COLO668 (cell line): Measurements from ENCODE around the gene NAA10.

Experiments used
- DNase-seq: peaks from one replicate; lab custom pipeline; 2025; ENCODE audit not compliant: unreplicated experiment; lab: John Stamatoyannopoulos, UW

NAA10 gene

GRCh38 chrX:153911798-153912197 is 23.0 kb downstream of the NAA10 start:
- DNase-seq = no peak

DNA sequence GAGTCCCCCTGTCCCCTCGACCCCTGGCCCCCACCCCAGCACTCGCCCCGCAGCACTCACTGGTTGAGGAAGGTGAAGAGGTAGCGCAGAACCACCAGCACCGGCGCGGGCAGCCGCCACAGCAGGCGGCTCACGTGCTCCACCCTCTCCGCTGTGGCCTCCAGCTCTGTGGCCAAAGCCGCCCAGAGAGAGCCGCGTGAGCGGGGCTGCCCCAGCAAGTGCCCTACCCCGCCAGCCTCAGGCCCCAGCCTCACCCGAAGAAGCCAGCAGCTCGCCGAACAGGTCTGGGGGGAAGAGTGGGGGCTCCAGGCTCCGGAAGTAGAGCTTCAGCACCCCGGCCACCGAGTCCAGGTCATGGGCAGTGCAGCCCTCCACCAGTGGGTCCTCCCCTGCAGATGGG is 24.4 kb downstream of the NAA10 start:
- DNase-seq = no peak

DNA sequence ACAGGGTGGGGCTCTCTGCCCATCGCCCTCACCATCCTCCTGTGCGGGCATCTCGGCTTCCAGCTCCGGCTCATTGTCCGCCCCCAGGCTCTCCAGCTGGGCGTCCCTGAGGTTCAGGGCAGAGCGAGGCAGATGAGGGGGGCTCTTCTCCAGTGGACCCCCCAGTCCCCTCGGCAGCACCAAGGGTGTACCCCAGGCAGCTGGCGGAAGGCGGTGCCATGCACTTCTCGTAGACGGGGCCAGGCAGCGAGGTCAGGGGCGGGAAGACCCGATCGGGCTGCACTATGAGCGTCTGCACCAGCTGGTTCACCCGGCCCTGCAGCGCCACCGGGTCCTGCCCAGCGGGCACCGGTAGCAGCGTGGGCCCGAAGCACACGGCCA is 24.9 kb downstream of the NAA10 start:
- DNase-seq = no peak

DNA sequence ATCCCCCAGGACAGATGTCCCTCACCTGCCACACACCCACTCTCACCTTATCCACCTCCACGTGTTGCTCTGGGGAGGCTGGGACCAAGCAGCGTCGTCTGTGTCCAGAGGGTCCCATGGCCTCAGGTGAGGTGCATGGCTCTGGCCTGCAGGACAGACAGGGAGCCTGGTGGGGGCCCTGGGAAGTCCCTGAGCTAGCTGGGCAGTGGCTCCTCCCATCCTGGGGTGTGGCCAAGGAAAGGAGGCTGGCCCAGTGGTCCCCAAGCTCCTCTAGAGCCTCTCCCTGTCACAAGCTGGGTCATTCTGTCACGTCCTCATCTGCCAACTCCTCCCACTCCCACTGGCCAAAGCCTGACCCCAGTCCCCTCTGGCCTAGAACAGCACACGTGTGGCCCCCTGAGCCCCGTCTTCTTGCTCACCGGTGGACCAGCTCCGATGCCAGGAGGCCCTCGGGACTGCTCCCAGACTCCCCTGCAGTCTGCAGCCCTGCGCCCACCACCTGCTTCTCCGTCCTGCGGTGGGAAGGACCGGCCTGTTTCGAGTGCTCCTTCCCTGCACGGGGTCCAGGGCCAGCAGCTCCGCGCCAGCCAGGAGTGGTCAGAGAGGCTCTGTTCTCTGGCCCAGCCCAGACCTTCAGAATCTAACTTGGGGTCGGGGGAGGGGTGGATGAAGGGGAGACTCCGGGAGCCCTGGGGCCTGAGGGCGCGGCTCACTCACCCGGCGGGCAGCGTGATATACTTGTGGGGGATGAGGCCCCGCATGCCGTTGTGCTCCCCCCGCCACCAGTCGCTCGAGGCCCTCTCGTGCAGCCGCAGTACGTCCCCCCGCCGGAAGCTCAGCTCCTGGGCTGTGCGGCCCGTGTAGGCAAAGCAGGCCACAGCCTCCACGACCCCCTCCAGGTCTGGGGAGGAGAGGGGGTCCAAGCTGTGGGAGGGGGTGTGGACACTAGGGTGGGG is 25.5 kb downstream of the NAA10 start:
- DNase-seq = no peak

DNA sequence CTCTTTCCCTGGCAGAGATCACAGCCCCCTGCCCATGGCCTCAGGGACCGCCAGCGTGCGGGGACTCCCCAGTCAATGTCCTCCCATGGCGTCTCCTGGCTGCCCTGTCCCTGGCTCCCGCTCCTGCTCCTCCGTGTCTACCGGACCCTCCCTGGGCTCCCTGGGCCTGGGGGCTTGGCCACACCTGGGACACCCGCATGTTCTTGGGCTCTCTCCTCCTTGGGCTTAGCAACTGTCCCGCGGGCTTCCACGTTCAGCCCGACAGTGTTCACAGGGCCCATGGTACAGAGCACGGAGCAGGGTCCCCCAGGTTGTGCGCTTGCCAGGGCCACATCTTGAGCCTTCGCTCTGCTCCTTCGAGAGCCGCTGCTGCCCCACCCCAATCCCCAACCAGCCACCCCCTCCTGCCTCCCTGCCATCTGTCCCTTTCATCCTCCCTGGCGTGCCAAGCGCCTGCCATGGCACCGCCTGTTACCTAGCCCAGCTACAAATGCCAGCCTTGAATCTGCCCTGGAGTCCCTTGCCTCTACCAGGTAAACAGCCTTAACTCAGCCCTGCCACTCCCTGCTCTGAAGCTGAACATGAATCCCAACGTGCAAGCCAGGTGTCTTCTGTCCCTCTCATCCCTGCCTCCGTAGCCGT is 26.5 kb downstream of the NAA10 start:
- no peak for DNase-seq

DNA sequence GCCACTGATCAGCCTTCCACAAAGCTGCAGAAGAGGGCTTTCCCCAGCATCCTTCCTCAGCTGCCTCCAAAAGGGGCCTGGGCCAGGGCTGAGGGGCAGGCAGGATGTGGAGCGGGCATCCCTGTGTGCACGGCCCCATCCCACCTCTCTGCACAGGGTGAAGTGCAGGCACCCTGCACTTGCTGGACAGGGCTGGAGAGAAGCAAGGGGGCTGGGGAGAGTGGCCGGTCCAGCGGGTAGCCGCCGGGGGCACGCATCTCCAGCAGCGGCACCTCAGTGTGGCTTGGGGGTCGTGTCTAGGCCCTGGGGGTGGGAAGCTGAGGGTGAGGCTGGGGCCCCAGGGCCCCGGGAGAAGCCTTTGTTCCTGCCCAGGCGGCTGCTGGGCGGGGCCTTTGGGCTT is 27.4 kb downstream of the NAA10 start:
- DNase-seq = no peak

- no peak for DNase-seq
These were observed 28.5 kb downstream of the NAA10 start for GRCh38 chrX:153906126-153906917.

DNA sequence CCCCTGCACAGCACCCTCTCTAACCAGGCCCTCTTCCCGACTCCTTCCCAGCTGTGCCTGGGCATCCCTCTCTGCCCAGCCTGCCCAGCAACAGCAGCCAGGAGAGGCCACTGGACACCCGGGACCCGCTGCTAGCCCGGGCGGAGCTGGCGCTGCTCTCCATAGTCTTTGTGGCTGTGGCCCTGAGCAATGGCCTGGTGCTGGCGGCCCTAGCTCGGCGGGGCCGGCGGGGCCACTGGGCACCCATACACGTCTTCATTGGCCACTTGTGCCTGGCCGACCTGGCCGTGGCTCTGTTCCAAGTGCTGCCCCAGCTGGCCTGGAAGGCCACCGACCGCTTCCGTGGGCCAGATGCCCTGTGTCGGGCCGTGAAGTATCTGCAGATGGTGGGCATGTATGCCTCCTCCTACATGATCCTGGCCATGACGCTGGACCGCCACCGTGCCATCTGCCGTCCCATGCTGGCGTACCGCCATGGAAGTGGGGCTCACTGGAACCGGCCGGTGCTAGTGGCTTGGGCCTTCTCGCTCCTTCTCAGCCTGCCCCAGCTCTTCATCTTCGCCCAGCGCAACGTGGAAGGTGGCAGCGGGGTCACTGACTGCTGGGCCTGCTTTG is 29.2 kb downstream of the NAA10 start:
- peak; percentile 21 for DNase-seq

GRCh38 chrX:153903991-153904957 is 30.6 kb downstream of the NAA10 start, which contains the start of gene AVPR2:
TSS of gene AVPR2 (plus strand) at chrX:153904673. CDS start at chrX:153905146, 473 bp downstream.
- no peak for DNase-seq

DNA sequence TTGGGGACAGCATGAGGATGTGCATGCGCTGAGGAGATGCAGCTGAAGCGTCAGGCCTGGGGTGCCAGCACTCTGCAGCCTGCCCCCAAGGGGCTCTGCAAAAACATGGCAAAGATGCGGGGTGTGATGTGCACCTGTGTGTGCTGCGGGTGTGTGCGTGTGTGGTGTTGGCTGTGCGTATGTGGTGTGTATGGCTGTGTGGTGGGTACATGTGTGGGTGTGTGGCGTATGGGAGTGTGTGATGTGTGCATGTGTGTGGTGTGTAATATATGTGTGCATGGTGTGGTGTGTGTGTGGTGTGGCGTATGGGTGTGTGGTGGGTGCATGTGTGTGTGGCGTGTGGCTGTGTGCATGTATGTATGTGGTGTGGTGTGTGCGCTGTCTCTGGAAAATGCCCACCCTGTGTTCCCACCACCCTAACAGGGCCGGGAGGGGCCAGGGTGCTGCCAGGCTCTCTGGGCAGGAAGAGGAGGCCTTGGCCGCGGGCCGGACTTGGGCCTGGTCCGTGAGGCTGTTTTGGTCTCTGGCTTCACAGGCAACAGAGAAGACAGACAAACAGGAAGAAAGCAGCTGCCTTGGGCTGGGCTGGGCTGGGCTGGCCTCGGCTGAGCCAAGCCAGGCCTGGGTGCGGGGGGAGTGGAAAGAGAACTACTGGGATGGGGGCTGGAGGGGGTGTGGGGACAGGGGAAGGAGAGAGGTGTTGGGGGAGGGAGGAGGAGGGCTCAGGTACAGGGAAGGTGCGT is 31.4 kb downstream of the NAA10 start:
- DNase-seq = no peak

- DNase-seq = no peak
These were observed 32.5 kb downstream of the NAA10 start for GRCh38 chrX:153902385-153902784.

DNA sequence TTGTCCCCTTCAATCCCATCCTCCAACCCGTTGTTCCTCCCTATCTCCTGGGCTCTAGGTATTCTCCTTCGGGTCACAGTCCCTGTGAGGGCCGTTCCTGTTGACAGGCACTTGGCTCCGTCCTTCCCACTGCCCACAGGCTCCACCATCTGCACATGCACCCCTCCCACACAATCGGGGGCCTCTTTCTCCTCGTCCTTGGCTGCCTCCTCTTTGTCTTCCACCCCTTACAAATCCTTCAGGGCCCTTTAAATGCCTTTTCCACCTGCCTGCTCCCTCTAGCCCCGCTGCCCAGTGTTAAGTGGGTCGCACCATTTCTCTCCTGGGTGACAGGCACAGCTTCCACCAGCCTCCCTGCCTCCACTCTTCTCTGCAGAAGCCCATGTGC is 33.1 kb downstream of the NAA10 start:
- DNase-seq = no peak

GRCh38 chrX:153900831-153901752 is 33.7 kb downstream of the NAA10 start:
- peak; percentile 35 for DNase-seq

GRCh38 chrX:153897899-153898298 is 36.9 kb downstream of the NAA10 start:
- no peak for DNase-seq

GRCh38 chrX:153889123-153889522 is 45.7 kb downstream of the NAA10 start:
- DNase-seq = no peak

GRCh38 chrX:153888344-153888743 is 46.5 kb downstream of the NAA10 start:
- DNase-seq = no peak

DNA sequence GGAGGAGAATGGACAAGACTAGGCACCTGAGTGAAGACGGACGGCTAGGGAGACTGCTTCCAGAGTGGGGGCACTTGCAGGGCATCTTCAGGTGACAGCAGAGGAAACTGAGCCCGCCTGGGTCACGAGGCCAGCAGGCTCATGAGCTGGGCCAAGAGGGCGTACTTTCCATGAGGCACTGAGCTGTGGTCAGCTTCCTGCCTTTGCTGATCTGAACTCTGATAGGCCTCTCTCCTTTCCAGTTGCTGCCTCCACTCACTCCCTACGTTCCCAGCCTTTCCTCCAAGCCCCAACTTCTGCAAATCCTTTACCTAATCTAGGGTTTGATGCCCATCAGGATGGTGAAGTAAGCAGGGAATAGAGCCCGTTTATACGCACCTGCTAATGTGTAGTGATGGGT is 47.5 kb downstream of the NAA10 start:
- no peak for DNase-seq

DNA sequence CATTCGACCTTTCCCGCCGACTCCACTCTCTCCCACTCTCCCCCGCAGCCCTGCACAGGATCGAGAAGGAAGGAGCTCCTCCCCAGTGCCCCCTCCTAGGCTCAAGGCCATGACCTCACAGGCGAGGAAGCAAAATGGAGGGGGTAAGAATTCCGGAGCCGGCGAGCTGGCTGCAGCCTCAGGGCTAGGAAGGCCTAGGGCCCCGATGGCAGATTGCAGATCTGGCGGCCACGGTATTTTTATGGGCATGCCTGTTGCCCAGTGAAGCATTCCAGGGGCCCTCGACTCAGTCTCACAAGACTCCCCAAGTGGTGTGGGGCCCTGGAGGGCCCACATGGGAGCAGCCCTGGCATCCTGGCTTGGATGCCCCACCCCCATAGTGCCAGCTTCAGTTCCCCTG is 47.9 kb downstream of the NAA10 start:
- DNase-seq = no peak
